HL-60 (cell line): ENCODE measurements around the gene PABPC1L.

Experiments used
- DNase-seq, 2 experiments: peaks; one replicate each; pipeline ENCODE4 v3.0.0-alpha.2; 2010 to 2020; ENCODE audit warnings: low read depth in 1 of 2, low spot score in 1 of 2
- H3K27ac ChIP-seq: fragments of 250-450 bp; sonication (Bioruptor Pico); replicated peaks from 2 replicates; pipeline ENCODE4 v1.5.1; 2020; ENCODE audit warnings: mild to moderate bottlenecking, moderate library complexity
- H3K27me3 ChIP-seq: fragments of 250-450 bp; sonication (Bioruptor Pico); 2 replicates; pipeline ENCODE4 v1.5.1; 2021; ENCODE audit warnings: mild to moderate bottlenecking, moderate library complexity; ENCODE audit not compliant: insufficient read depth, poor library complexity, severe bottlenecking
- H3K4me3 ChIP-seq: replicated peaks from 2 replicates; pipeline ENCODE4 v1.5.1; 2011; ENCODE audit warnings: mild to moderate bottlenecking, control low read depth, low read length; ENCODE audit not compliant: insufficient read depth
- GABPA ChIP-seq: IDR thresholded peaks from 2 replicates; pipeline ENCODE4 v1.6.1; 2012; ENCODE audit warnings: low read depth
- POLR2AphosphoS5 ChIP-seq: IDR thresholded peaks from 2 replicates; pipeline ENCODE4 v1.6.1; 2012; ENCODE audit warnings: low read depth
- SPI1 ChIP-seq: IDR thresholded peaks from 2 replicates; pipeline ENCODE4 v1.6.1; 2012; ENCODE audit warnings: low read depth, mild to moderate bottlenecking, borderline replicate concordance
- TF ChIP-seq, protein P1 (sequence below): IDR thresholded peaks from one replicate; pipeline ENCODE4 v1.5.1; 2011; ENCODE audit warnings: low read length, control low read depth, inconsistent platforms; ENCODE audit not compliant: insufficient read depth
- TF ChIP-seq, protein P2 (sequence below): IDR thresholded peaks from 2 replicates; pipeline ENCODE4 v1.6.1; 2012; ENCODE audit warnings: low read depth; ENCODE audit not compliant: insufficient replicate concordance

The PABPC1L gene

DNA sequence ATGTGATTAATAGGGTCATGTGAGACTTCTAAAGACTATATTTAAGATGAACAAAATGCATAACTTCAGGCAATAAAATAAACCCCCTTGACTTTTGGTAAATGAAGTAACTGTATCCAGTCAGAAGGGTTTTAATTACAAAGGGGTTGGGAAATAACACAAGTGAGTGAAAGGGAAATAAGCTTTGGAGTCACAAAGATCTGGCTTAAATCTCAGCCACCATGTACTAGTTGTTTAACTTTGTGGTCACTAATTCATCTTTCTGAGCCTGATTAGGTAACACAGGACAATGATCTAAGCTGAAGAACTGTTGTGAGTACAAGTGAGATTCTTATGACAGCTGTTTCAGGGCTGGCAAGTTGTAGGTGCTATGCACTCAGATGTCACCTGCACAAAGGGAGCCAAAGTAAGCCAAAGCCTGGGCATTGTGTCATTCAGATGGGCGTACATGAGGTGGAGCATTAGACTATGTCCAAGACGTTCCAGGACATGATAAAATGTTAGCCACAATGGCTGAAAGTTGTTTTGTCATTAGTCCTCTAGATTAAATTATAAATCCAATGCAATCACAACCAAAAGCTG lies 36.5 kb downstream of the PABPC1L start:
- no peaks in the 10 kb centered on the region for H3K27me3 ChIP-seq
- H3K4me3 ChIP-seq: no peak overlapping the region
- no peak overlapping the region for H3K27ac ChIP-seq
- no peak for DNase-seq
- TF ChIP-seq, protein P1, sequence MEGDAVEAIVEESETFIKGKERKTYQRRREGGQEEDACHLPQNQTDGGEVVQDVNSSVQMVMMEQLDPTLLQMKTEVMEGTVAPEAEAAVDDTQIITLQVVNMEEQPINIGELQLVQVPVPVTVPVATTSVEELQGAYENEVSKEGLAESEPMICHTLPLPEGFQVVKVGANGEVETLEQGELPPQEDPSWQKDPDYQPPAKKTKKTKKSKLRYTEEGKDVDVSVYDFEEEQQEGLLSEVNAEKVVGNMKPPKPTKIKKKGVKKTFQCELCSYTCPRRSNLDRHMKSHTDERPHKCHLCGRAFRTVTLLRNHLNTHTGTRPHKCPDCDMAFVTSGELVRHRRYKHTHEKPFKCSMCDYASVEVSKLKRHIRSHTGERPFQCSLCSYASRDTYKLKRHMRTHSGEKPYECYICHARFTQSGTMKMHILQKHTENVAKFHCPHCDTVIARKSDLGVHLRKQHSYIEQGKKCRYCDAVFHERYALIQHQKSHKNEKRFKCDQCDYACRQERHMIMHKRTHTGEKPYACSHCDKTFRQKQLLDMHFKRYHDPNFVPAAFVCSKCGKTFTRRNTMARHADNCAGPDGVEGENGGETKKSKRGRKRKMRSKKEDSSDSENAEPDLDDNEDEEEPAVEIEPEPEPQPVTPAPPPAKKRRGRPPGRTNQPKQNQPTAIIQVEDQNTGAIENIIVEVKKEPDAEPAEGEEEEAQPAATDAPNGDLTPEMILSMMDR: no peak
- no peak for TF ChIP-seq POLR2AphosphoS5
- TF ChIP-seq GABPA: no peak
- no peak for TF ChIP-seq SPI1
- TF ChIP-seq, protein P2, sequence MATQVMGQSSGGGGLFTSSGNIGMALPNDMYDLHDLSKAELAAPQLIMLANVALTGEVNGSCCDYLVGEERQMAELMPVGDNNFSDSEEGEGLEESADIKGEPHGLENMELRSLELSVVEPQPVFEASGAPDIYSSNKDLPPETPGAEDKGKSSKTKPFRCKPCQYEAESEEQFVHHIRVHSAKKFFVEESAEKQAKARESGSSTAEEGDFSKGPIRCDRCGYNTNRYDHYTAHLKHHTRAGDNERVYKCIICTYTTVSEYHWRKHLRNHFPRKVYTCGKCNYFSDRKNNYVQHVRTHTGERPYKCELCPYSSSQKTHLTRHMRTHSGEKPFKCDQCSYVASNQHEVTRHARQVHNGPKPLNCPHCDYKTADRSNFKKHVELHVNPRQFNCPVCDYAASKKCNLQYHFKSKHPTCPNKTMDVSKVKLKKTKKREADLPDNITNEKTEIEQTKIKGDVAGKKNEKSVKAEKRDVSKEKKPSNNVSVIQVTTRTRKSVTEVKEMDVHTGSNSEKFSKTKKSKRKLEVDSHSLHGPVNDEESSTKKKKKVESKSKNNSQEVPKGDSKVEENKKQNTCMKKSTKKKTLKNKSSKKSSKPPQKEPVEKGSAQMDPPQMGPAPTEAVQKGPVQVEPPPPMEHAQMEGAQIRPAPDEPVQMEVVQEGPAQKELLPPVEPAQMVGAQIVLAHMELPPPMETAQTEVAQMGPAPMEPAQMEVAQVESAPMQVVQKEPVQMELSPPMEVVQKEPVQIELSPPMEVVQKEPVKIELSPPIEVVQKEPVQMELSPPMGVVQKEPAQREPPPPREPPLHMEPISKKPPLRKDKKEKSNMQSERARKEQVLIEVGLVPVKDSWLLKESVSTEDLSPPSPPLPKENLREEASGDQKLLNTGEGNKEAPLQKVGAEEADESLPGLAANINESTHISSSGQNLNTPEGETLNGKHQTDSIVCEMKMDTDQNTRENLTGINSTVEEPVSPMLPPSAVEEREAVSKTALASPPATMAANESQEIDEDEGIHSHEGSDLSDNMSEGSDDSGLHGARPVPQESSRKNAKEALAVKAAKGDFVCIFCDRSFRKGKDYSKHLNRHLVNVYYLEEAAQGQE: no peak

DNA sequence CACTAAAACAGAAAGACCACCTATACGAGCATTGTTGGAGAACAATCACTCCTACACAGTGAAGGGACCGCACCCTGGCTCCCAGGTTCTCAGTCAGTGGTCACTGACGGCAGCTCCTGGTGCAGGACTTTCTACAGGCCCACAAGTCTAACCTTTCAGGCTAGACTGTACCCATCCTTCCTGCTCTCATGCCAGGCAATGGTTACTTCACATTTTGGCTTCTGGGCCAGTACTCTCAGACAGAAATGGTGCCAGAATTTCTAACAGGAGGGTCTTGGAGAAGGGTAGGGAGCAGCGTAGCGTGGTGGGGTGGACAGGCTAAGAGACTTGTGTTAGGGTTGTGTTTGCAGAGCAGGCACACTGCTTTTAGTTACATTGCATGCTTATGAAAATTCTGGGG lies 38.2 kb downstream of the PABPC1L start:
- Histone ChIP-seq H3K4me3 (no peak overlapping the region), H3K27me3 (no peaks in the 10 kb centered on the region), H3K27ac (no peak overlapping the region)
- no peak for DNase-seq
- TF ChIP-seq, protein P2: no peak
- TF ChIP-seq GABPA (no peak), POLR2AphosphoS5 (no peak), SPI1 (no peak)
- TF ChIP-seq, protein P1: no peak

DNA sequence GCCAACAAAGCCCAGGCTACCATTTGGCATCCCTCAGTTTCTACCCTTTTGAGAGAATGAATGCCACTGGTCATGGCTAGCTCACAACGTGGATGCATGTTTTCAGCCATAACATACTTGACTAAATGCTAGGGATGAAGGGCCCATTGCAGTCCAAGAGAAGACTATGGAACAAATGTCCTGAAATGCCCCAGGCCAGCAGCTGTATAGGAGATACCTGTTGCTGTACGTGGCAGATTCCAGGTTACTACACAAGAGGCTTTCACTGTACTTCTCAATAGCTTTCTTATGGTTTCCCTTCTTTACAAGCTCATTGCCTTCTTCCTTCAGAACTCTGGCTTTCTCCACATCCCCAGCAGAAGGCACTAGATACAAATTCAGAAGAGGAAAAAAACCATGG lies 38.7 kb downstream of the PABPC1L start:
- no peak overlapping the region for H3K27ac ChIP-seq
- H3K27me3 ChIP-seq: no peaks in the 10 kb centered on the region
- no peak for TF ChIP-seq POLR2AphosphoS5
- TF ChIP-seq, protein P2: no peak
- no peak for TF ChIP-seq SPI1
- TF ChIP-seq GABPA: no peak
- TF ChIP-seq, protein P1: no peak
- no peak for DNase-seq
- no peak overlapping the region for H3K4me3 ChIP-seq
